GM12801 (cell line): ENCODE measurements around the gene NKTR.

Source experiments
- CTCF ChIP-seq: IDR thresholded peaks from one replicate; pipeline ENCODE4 v1.5.1; 2011; ENCODE audit warnings: control low read depth; ENCODE audit not compliant: insufficient read length; ENCODE audit errors: extremely low read depth

Gene NKTR

GRCh38 chr3:42672515-42672914, 72.0 kb downstream of the NKTR start:
- no peak for TF ChIP-seq CTCF

- TF ChIP-seq CTCF, result no peak
These were observed 72.6 kb downstream of the NKTR start for GRCh38 chr3:42673082-42673481.

- TF ChIP-seq CTCF, result no peak
These were observed 73.7 kb downstream of the NKTR start for GRCh38 chr3:42674146-42674545.

GRCh38 chr3:42675909-42676308, 75.4 kb downstream of the NKTR start:
- TF ChIP-seq CTCF, result no peak

- TF ChIP-seq CTCF, result no peak
These were observed 78.0 kb downstream of the NKTR start for GRCh38 chr3:42678447-42678846.

- TF ChIP-seq CTCF, result no peak
These were observed 79.8 kb downstream of the NKTR start for GRCh38 chr3:42680271-42680670.

- TF ChIP-seq CTCF, result no peak
These were observed 80.3 kb downstream of the NKTR start for GRCh38 chr3:42680806-42681205.
